ENCODE data around the gene P2RY2.

DNA sequence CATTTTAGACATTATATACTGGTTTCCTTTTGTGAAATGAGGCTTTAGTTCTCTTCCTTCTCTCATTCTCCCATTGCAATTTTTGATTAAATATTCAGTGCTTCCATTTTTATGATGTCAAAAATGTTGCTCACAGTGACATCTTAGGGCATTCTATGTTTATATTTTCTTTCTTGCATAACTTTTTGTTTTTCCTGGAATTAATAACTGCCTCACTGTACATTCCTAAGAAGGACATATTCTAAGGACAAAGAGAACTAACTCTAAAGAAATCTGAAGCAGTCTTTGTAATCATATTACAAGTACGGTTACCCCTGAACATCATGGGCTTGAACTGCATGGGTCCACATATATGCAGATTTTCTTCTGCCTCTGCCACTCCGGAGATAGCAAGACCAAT, 28.2 kb downstream of the P2RY2 start:
- TF ChIP-seq, protein P1, sequence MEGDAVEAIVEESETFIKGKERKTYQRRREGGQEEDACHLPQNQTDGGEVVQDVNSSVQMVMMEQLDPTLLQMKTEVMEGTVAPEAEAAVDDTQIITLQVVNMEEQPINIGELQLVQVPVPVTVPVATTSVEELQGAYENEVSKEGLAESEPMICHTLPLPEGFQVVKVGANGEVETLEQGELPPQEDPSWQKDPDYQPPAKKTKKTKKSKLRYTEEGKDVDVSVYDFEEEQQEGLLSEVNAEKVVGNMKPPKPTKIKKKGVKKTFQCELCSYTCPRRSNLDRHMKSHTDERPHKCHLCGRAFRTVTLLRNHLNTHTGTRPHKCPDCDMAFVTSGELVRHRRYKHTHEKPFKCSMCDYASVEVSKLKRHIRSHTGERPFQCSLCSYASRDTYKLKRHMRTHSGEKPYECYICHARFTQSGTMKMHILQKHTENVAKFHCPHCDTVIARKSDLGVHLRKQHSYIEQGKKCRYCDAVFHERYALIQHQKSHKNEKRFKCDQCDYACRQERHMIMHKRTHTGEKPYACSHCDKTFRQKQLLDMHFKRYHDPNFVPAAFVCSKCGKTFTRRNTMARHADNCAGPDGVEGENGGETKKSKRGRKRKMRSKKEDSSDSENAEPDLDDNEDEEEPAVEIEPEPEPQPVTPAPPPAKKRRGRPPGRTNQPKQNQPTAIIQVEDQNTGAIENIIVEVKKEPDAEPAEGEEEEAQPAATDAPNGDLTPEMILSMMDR (IDR thresholded peaks at IDR 0.05) = no peak
- TF ChIP-seq EP300 (IDR thresholded peaks at IDR 0.05) = no peak
- TF ChIP-seq POLR2A (IDR thresholded peaks at IDR 0.05) = no peak

Measured in tibial nerve (tissue), 4 donors.